COLO668 (cell line): ENCODE measurements around the gene LCP1.

ENCODE experiments used
- DNase-seq: peaks from one replicate; lab custom pipeline; 2025; ENCODE audit not compliant: unreplicated experiment; lab: John Stamatoyannopoulos, UW

LCP1 gene

DNA sequence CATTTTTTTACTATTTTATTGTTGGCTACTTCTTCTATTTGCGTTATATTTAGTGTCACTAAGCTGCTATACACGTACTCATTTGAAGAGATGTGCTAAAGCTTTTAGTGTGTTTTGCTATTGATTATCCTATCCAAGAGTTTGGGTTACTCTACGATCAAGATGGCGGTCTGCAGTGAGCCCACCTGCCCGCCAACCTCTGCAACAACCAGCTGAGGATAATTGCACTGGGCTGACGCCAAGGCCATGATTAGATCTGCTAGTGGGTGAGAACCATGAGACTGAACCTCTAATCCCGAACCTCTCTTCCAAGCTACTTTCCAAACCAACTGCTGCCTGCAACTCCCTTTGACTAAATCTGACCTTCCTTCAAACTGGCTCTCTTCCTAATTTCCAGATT is 78.9 kb downstream of the LCP1 start:
- no peak for DNase-seq

DNA sequence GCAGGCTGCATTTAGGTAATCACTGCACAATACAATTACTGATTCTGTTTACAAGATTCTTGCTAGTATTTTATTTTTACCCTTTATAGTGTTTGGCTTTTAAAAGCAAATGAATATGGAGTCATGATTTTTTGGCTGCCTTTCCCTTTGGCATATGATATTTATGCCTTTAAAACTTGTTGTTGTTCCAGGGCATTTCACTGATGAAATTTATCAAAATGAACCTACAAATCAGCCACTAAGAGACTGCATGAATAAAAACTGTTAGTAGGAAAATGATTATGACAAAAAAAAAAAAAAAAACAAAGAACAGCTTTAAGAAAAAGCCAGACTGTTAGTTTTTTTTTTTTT is 79.7 kb downstream of the LCP1 start:
- no peak for DNase-seq

DNA sequence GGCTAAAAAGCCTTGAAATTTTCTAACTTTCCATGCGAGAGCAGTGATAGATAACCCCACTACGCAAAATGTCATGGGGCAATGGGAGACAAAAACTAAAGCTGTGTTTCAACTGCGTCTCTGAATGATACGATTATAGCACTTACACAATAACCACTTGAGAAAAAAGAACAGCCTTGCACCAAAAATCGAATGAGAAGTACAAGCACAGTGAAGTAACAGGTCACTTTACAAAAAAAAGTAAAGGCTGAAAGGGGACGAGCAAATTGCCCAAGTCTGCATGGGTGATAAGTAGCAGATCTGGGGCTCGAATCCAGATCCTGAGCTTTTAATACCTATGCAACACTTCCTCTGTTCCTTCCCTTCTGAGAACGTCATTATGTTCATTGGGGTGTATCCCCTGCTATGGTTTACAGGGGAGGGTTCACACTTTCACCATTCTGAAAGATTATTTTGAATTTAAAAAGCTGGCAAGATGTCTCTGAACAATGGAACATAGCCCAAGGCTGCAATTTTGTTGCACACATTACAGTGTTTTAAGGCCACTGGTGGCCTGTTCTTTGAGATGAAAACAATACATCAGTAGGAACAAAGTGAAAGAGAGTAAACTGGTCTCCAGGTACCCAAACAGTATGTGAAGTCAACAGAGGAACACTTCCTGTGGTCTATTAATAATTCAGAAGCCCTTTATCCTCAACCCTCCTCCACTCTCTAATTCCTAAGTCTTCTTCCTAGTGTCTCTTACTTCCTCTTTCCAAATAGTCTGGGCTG is 80.3 kb downstream of the LCP1 start:
- peak; percentile 46 for DNase-seq

DNA sequence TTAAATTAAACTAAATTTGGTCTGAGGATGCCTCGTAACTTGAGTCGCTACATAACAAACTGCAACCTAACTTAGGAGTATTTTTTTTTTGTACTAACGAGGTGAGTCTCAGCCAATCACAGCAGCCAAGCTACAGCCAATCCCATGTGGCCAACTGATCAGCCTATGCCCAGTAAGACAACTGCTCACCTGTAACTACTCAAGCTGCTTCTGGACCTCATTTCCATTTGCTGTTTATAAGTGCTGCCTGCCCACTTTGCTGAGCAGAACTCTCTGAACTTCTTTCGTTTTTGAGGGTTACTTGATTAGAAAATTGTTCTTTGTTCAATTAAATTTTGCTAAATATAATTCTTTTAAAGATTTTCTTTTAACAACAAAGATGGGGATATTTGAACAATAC is 81.0 kb downstream of the LCP1 start:
- no peak for DNase-seq

DNA sequence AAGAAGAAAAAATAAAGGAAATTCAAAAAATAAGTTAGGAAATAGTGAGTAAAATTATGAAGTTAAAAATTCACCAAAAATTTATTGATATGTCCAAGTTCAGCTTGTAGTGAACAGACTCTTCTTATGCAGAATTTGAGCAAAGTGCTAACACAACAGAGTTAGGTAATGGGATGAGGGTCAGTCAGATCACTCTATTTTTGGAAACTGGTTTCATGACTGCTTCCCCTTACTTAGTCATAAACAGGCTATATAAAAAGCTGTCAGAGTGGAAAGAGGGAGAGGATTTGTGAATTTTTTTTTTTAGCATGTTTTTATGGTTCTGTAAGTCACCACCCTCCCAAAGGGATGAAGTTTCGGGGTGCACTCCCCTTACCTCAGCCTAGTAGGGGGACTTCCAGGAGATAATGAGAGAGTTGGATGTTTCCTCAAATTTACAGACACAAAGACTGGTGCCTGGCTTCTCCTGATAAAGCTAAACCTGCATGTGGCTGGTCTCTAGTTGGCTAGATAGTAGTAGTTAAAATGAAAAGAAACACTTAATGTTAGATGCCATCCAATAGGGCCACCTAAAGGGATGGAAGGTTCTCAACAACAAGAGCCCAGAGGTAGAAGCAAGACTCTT is 81.7 kb downstream of the LCP1 start:
- DNase-seq = no peak

DNA sequence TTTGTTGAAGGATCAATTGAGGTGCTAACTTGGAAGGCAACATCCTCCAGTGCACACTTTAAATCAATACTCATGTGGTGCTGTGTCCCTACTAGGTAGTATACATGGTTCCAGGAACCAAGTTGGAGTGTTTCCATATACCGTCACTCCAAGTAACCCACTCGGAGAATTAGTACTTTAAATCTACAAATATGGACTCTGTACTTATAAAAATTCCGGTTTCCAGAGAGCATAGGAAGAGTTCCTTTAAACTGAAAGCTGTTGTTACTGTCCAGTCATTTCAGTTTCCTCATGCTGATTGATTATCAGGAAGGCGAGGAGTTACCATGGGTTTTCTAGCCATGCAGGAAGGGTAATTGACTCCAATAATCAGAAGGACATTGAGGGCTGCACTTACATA is 84.3 kb downstream of the LCP1 start:
- no peak for DNase-seq

DNA sequence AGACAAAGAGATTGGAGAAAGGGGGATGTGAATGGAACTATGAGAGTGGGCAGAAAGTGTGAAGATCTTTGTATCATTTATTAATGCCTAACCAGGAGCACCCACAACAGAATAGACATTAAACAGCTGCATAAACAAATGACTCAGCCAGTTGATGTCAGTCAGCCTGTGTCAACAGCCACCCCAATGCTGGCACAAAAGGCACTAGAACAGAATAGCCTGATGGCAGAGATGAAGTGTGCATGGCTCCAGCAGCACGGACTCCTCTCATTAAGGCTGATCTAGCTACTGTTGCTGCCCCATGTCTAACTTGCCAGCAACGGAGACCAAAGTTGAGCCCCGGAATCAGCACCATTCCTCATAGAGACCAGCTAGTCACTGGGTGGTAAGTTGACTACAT is 85.0 kb downstream of the LCP1 start:
- peak; percentile 94 for DNase-seq

DNA sequence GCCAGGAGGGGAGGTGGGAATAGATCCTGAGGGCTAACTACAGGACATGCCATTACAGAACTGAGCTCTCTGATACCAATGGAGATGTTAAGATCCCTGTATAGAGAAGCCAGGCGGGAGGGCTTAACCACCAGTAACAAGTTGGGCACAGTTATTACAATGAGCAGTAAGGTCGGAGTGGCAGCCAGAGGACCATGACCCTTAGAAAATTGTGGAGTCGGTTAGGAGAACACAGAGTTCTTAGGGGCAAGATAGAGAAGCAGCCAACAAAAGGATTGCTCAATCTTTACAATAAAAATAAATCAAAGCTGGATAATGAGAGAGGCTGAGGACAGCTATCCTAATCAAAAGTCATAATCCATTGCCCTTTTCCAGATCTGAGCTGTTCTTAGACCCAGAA is 87.5 kb downstream of the LCP1 start:
- DNase-seq = no peak

DNA sequence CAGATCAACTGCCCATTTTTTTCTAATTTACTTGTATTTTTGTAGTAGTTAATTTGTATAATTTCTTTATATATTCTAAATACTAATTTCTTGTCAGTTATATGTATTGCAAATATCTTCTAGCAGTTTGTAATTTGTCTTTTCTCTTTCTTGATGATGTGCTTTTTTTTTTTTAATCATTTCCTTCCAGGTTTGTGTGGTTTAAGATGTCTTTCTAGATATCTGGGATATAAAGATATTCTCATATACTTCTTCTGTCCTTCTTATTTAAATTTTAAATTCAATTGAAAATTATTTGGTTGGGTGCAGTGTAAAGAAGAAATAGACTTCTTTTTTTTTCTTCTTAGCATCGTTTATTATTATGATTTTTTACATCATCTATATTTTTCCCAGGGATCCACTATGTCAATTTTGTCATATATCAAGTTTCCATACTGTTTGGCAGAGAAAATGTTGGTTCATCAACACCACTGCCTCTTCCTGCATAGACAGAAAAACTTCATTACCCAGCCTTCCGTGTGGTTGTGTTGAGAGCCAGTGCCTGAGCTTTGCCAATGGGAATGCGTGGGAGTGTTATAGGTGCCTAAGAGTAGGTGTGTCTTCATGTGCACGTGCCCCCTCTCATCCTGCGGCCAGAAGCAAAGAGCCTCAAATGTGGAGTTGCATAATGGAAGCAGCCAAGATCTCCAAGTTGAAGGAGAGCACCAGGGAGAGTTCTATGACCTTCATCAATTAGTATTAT is 93.0 kb downstream of the LCP1 start:
- DNase-seq = no peak

DNA sequence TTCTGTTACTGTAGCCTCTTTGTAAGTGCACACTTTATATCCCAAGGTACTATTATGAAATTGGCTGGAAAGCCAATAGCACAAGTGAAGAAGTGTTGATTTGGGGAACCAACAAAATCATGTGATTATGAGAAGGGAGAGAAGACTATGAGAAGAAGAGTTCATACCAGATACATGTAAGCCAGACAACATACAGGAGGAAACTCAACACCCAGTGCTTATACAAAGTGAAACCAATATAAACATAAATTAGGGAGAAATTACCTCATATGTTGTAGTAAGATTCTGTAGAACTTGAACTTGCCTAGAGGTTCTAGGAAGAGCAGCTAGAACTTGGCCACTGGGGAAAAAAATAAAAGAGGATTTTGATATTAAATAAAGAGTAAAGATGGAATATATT is 94.5 kb downstream of the LCP1 start:
- no peak for DNase-seq

DNA sequence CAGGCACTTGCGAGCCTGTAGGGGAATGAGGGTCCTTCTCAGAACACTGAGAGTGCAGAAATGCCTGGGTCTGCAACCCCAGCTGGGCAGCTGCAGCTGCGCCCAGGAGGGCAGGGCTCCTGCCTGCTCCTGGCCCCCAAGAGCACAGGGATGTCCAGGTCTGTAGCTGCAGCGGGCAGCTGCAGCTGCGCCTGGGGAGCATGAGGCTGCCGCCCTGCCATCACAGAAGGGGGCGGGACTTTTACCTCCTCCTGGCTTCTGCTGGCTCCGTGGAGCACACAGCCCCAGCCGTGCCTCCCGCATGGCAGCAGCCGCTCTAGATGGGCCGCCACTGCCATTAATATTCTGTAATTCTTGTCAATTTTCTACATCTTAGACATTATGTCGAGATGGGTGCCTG is 95.0 kb downstream of the LCP1 start:
- DNase-seq = no peak

DNA sequence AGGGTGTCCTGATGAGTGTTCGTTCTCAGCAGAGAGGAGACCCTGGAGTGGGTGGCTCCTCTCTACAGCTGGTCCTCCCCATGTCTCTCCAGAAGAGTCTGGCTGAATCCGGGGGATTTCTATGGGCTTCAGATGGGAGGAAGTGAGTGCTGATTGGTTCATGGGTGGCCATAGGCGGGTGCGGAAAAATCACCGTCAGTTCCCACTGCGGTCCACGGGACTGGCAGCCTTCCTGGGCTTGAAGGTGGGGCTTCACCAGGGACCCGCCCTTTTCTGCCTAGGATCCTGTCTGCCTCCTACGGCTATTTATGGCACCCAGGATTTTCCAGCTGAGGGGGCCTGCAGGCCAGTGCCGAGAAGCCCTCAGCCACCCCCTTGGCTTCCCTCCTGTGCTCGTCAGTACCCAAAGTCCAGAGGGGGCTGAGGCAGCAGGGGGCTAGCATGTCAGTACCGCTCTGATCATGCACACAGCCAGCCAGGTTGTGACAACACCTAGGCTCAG is 95.5 kb downstream of the LCP1 start:
- DNase-seq = no peak

DNA sequence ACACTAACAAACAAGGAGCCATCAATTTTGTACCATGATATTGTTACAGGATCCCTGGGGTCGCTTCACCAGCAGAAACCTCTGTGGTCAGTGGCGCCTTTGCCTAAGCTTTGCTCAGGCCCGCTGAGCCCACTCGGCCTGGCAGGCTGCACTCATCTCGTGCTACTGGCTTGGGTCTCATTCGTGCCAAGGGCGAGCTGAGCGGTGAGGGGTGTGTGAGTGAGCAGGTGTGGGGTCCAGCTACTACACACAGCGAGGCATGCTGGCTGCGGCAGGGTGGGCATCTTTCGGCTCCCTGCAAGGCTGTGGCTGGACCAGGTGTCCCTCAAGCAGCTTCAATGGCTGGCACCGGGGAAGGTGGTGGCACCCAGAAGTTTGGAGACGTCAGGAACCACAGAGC is 96.2 kb downstream of the LCP1 start:
- DNase-seq = no peak

DNA sequence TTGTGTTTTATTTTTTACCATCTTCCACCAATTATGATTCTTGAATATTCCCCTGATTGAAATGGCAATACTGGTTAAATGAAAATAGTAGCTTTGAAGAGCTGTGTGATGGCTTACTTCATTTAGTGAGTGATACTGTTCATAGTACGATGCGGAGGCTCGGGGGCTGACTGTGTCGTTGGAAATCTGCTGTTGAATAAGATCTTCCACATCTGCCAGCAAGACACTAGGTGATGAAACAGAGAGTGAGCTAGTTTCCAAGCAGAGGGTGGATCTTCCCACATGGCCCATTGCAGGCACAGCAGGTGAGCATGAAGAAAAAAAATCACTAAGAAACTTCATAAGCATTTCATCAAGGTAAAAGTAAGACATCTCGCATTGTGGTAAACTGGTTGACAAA is 99.7 kb downstream of the LCP1 start:
- DNase-seq = no peak

DNA sequence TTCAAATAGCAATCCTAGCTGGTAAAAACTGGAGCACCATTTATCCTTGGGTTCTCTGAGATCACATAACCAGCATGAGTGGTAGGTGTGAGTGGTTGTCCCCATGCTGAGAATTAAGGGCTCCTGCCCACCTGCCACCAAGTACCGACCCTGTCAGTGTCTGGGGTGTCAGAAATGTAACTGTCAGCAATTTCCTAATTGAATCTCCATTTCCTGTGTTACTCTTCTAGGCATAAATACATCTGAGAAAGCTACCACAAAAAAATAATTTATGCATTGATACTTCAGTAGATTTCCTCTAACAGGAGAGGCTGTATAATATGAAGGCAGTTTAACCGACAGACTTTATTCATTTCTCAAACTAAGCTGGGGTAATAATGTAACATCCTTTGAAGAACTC is 102.2 kb downstream of the LCP1 start:
- DNase-seq = no peak

DNA sequence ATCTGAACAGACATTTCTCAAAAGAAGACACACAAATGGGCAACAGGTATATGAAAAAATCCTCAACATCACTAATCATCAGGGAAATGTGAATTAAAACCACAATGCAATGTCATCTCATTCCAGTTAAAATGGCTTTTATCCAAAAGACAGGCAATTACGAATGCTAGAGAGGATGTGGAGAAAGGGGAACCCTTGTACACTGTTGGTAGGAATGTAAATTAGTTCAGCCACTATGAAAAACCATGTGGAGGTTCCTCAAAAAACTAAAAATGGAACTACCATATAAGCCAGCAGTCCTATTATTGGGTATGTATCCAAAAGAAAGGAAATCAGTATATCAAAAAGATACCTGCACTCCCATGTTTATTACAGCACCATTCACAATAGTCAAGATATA is 104.7 kb downstream of the LCP1 start:
- DNase-seq = no peak

DNA sequence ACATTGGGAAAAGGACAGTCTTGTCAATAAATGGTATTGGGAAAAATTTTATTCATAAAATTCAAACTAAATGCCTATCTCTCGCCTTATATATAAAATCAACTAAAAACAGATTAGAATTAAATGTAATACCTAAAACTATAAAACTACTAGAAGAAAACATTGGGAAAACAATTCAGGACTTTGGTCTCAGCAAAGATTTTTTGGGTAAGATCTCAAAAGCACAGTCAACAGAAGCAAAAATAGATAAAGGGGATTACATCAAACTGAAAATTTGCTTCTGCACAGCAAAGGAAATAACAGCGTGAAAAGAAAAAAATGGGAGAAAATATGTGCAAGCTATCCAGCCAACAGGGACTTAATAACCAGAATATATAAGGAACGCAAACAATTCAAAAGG is 105.2 kb downstream of the LCP1 start:
- DNase-seq = no peak
